Parathyroid adenoma (tissue), 2 donors: Measurements from ENCODE around the gene SHROOM3.

Experiments
- H2AFZ ChIP-seq: fragments of 300-600 bp; sonication (generic); one replicate; pipeline ENCODE4 v1.7.0; 2017; ENCODE audit warnings: antibody characterized with exemption, mild to moderate bottlenecking
- H3K27ac ChIP-seq: fragments of 300-600 bp; sonication (generic); one replicate; pipeline ENCODE4 v1.7.0; 2017
- H3K27me3 ChIP-seq: fragments of 300-600 bp; sonication (generic); one replicate; pipeline ENCODE4 v1.7.0; 2017; ENCODE audit warnings: low read length; ENCODE audit not compliant: control insufficient read depth, insufficient read depth
- H3K36me3 ChIP-seq: fragments of 300-600 bp; sonication (generic); one replicate; pipeline ENCODE4 v1.7.0; 2017; ENCODE audit warnings: low read length; ENCODE audit not compliant: control insufficient read depth, insufficient read depth
- H3K4me1 ChIP-seq: fragments of 300-600 bp; sonication (generic); one replicate; pipeline ENCODE4 v1.7.0; 2017; ENCODE audit warnings: control low read depth
- H3K4me2 ChIP-seq: fragments of 300-600 bp; sonication (generic); one replicate; pipeline ENCODE4 v1.7.0; 2017; ENCODE audit warnings: low read length
- H3K4me3 ChIP-seq: fragments of 300-600 bp; sonication (generic); one replicate; pipeline ENCODE4 v1.7.0; 2017; ENCODE audit warnings: low read depth, low read length
- H3K79me2 ChIP-seq: fragments of 300-600 bp; sonication (generic); one replicate; pipeline ENCODE4 v1.7.0; 2017; ENCODE audit warnings: control low read depth
- H3K9ac ChIP-seq: fragments of 300-600 bp; sonication (generic); one replicate; pipeline ENCODE4 v1.7.0; 2017; ENCODE audit warnings: mild to moderate bottlenecking
- H3K9me3 ChIP-seq: fragments of 300-600 bp; sonication (generic); one replicate; pipeline ENCODE4 v1.7.0; 2017; ENCODE audit warnings: low read length; ENCODE audit not compliant: control insufficient read depth
- CTCF ChIP-seq: fragments of 300-600 bp; sonication (generic); IDR thresholded peaks from one replicate; pipeline ENCODE4 v1.7.0; 2017; ENCODE audit warnings: antibody characterized with exemption, mild to moderate bottlenecking
- donor health status: primary hyperparathyroidism.

The SHROOM3 gene

GRCh38 chr4:76569706-76570105, 134.7 kb downstream of the SHROOM3 start:
- H3K4me1 ChIP-seq = peaks cover 9% of the 10 kb centered on the region
- no peak for TF ChIP-seq CTCF
- no peak overlapping the region for H3K9ac ChIP-seq
- no peaks in the 10 kb centered on the region for H3K79me2 ChIP-seq
- H3K27ac ChIP-seq = peak overlapping the region; percentile 90
- no peaks in the 10 kb centered on the region for H3K36me3 ChIP-seq
- H3K4me2 ChIP-seq = peak overlapping the region; percentile 63
- H2AFZ ChIP-seq = peak overlapping the region; percentile 46
- H3K27me3 ChIP-seq = no peaks in the 10 kb centered on the region
- peak overlapping the region; percentile 28 for H3K4me3 ChIP-seq
- H3K9me3 ChIP-seq = no peaks in the 10 kb centered on the region

GRCh38 chr4:76570141-76570973, 135.3 kb downstream of the SHROOM3 start:
- no peak for TF ChIP-seq CTCF
- peak overlapping the region; percentile 90 for H3K27ac ChIP-seq
- peak overlapping the region; percentile 63 for H3K4me2 ChIP-seq
- no peaks in the 10 kb centered on the region for H3K36me3 ChIP-seq
- peaks cover 9% of the 10 kb centered on the region for H3K4me1 ChIP-seq
- H3K79me2 ChIP-seq = no peaks in the 10 kb centered on the region
- no peaks in the 10 kb centered on the region for H3K27me3 ChIP-seq
- H3K4me3 ChIP-seq = peak overlapping the region; percentile 36
- no peaks in the 10 kb centered on the region for H3K9me3 ChIP-seq
- peak overlapping the region; percentile 4 for H2AFZ ChIP-seq
- no peak overlapping the region for H3K9ac ChIP-seq

GRCh38 chr4:76571274-76571673, 136.2 kb downstream of the SHROOM3 start:
- no peak overlapping the region for H3K4me2 ChIP-seq
- peak overlapping the region; percentile 90 for H3K27ac ChIP-seq
- no peak for TF ChIP-seq CTCF
- no peak overlapping the region for H3K4me3 ChIP-seq
- H3K27me3 ChIP-seq = no peaks in the 10 kb centered on the region
- H3K9ac ChIP-seq = no peak overlapping the region
- peak overlapping the region; percentile 47 for H2AFZ ChIP-seq
- H3K36me3 ChIP-seq = no peaks in the 10 kb centered on the region
- peaks cover 9% of the 10 kb centered on the region for H3K4me1 ChIP-seq
- H3K79me2 ChIP-seq = no peaks in the 10 kb centered on the region
- H3K9me3 ChIP-seq = no peaks in the 10 kb centered on the region

GRCh38 chr4:76572224-76572623, 137.2 kb downstream of the SHROOM3 start:
- H3K4me3 ChIP-seq = no peak overlapping the region
- H3K9ac ChIP-seq = no peak overlapping the region
- no peaks in the 10 kb centered on the region for H3K9me3 ChIP-seq
- no peaks in the 10 kb centered on the region for H3K27me3 ChIP-seq
- no peaks in the 10 kb centered on the region for H3K36me3 ChIP-seq
- no peaks in the 10 kb centered on the region for H3K79me2 ChIP-seq
- no peak overlapping the region for H3K4me2 ChIP-seq
- peak overlapping the region; percentile 90 for H3K27ac ChIP-seq
- no peak overlapping the region for H2AFZ ChIP-seq
- H3K4me1 ChIP-seq = peaks cover 9% of the 10 kb centered on the region
- TF ChIP-seq CTCF = no peak

- TF ChIP-seq CTCF = no peak
- Histone ChIP-seq H3K27me3 (no peaks in the 10 kb centered on the region), H3K4me1 (peaks cover 2% of the 10 kb centered on the region), H2AFZ (no peak overlapping the region), H3K4me2 (no peak overlapping the region), H3K36me3 (no peaks in the 10 kb centered on the region), H3K27ac (no peak overlapping the region), H3K4me3 (no peak overlapping the region), H3K9me3 (no peaks in the 10 kb centered on the region), H3K79me2 (no peaks in the 10 kb centered on the region), H3K9ac (no peak overlapping the region)
Measured at GRCh38 chr4:76576824-76577223, 141.8 kb downstream of the SHROOM3 start.
